Lung (tissue), 16 donors: ENCODE data around the gene MYOD1. TPM values are rescaled to one million over a fixed set of nuclear protein-coding genes. Genes with fewer than 3 reads are reported as not detected.

ENCODE experiments used
- ATAC-seq: fragments of 200-7000 bp; cut with Tn5 transposase; one replicate; pipeline ENCODE4 v1.9.1; 2020; ENCODE audit warnings: moderate number of reproducible peaks; ENCODE audit not compliant: insufficient read depth, low FRiP score
- DNase-seq, 3 donors: peaks; one replicate each; pipeline ENCODE4 v3.0.0-alpha.2; 2013 to 2017
- H3K27ac ChIP-seq, 2 donors: one replicate each; pipeline ENCODE4 v1.5.1; 2013; ENCODE audit warnings: mild to moderate bottlenecking in 2 of 2, moderate library complexity in 2 of 2, control low read depth in 1 of 2, inconsistent platforms in 1 of 2, low read depth in 1 of 2, low read length in 1 of 2
- H3K27me3 ChIP-seq, 3 donors: one replicate each; pipeline ENCODE4 v1.5.1; 2013; ENCODE audit warnings: low read length in 2 of 3; ENCODE audit not compliant: control insufficient read depth in 3 of 3, insufficient read depth in 3 of 3
- H3K36me3 ChIP-seq, 4 donors: one replicate each; pipeline ENCODE4 v1.5.1; 2013; ENCODE audit warnings: low read length in 4 of 4, mild to moderate bottlenecking in 1 of 4, moderate library complexity in 1 of 4; ENCODE audit not compliant: control insufficient read depth in 4 of 4, insufficient read depth in 4 of 4
- H3K4me1 ChIP-seq, 5 donors: one replicate each; pipeline ENCODE4 v1.5.1; 2013; ENCODE audit warnings: low read length in 5 of 5, mild to moderate bottlenecking in 2 of 5, moderate library complexity in 1 of 5; ENCODE audit not compliant: control insufficient read depth in 5 of 5, insufficient read depth in 5 of 5
- H3K4me3 ChIP-seq: one replicate; pipeline ENCODE4 v1.5.1; 2013; ENCODE audit warnings: mild to moderate bottlenecking, control low read depth, moderate library complexity
- H3K9ac ChIP-seq, 2 donors: one replicate each; pipeline ENCODE4 v1.5.1; 2013; ENCODE audit warnings: low read length in 2 of 2, control low read depth in 1 of 2; ENCODE audit not compliant: insufficient read depth in 1 of 2
- H3K9me3 ChIP-seq, 4 donors: one replicate each; pipeline ENCODE4 v1.5.1; 2013; ENCODE audit warnings: low read length in 3 of 4, mild to moderate bottlenecking in 1 of 4, moderate library complexity in 1 of 4; ENCODE audit not compliant: control insufficient read depth in 4 of 4, insufficient read depth in 3 of 4
- CTCF ChIP-seq: IDR thresholded peaks from 2 replicates; pipeline ENCODE4 v1.5.1; 2012; ENCODE audit warnings: mild to moderate bottlenecking; ENCODE audit errors: control extremely low read depth, extremely low read depth
- WGBS, 2 donors: extraction: QIAGEN DNeasy Blood & Tissue Kit; methylation state at CpG; one replicate each; pipeline ENCODE4 v1.1.7; 2013; 5-methylcytosine and 5-hydroxymethylcytosine counted together
- long read RNA-seq, 5 donors: transcript quantifications; one replicate each; lab custom pipeline, GENCODE V29; 2026
- polyA plus RNA-seq, 2 donors: library from polyadenylated mRNA; stranded (reverse); fragments of 200-250 nt; gene quantifications; one replicate each; pipeline ENCODE4 v1.2.1, GENCODE V29; 2013
- total RNA-seq, 2 donors: library from RNA; depleted of rRNA in 1 of 2; stranded (reverse); fragments of >200 nt in 1 of 2; gene quantifications; one replicate each; pipeline ENCODE4 v1.2.1, GENCODE V29; 2014 to 2021
- donor health status: control.
- donor health status: control.
- donor health status: Bipolar disorder and iron deficiency.
- donor health status: healthy.
- donor health status: DM: yes; HTN: yes; CAD: no.

Gene MYOD1
- not detected for total RNA-seq
- not detected for polyA plus RNA-seq
- long read RNA-seq, donor 1: 0 reads
- long read RNA-seq, donor 2: 0 reads
- long read RNA-seq, donor 3: 0 reads
- long read RNA-seq, donor 4: 0 reads
- long read RNA-seq, donor 5: 0 reads

- Histone ChIP-seq H3K36me3 (no peaks in the 10 kb centered on the region), H3K27ac (no peak within 1 kb of the TSS), H3K4me1 (peaks cover 0 to 13% (median 3%) of the 10 kb centered on the region in 5 donors), H3K27me3 (peaks cover 48 to 89% (median 76%) of the 10 kb centered on the region in 3 donors), H3K9me3 (peaks cover 0 to 7% (median 0%) of the 10 kb centered on the region in 4 donors), H3K9ac (no peak within 1 kb of the TSS), H3K4me3 (no peak within 1 kb of the TSS)
- 2 to 4% methylated on average over 64 to 68 of the region's 68 CpGs for WGBS, 2 donors
- TF ChIP-seq CTCF: no peak
- peak in 1 of 3 donors; percentile 14 for DNase-seq
- ATAC-seq: no peak
These were observed at the start of gene MYOD1 for GRCh38 chr11:17719028-17719937. Gene MYOD1, plus strand, starts transcription at chr11:17719571. Its CDS starts 212 bp downstream, at chr11:17719783.

GRCh38 chr11:17672469-17672868 is 46.9 kb upstream of the MYOD1 start:
- no peak overlapping the region for H3K27ac ChIP-seq
- WGBS, 2 donors: 88 to 89% methylated on average over 7 of the region's 7 CpGs
- peaks cover 0 to 12% (median 3%) of the 10 kb centered on the region in 4 donors for H3K9me3 ChIP-seq
- no peak for DNase-seq
- no peak overlapping the region for H3K9ac ChIP-seq
- TF ChIP-seq CTCF: no peak
- no peak overlapping the region for H3K4me3 ChIP-seq
- ATAC-seq: no peak
- no peaks in the 10 kb centered on the region for H3K4me1 ChIP-seq
- no peaks in the 10 kb centered on the region for H3K36me3 ChIP-seq
- peaks cover 0 to 7% (median 0%) of the 10 kb centered on the region in 3 donors for H3K27me3 ChIP-seq

GRCh38 chr11:17673951-17674350 is 45.4 kb upstream of the MYOD1 start:
- Histone ChIP-seq H3K36me3 (no peaks in the 10 kb centered on the region), H3K4me1 (no peaks in the 10 kb centered on the region), H3K9ac (no peak overlapping the region), H3K27ac (no peak overlapping the region), H3K27me3 (peaks cover 0 to 7% (median 0%) of the 10 kb centered on the region in 3 donors), H3K9me3 (peaks cover 0 to 14% (median 3%) of the 10 kb centered on the region in 4 donors), H3K4me3 (no peak overlapping the region)
- DNase-seq: no peak
- WGBS, 2 donors: 80 to 97% methylated on average over 1 of the region's 1 CpG
- no peak for TF ChIP-seq CTCF
- ATAC-seq: no peak
